ENCODE measurements around the gene TCFL5.

TCFL5 gene

GRCh38 chr20:62895539-62895938, 33.9 kb upstream of the TCFL5 start:
- DNase-seq (ENCODE audit: low spot score) = no peak

GRCh38 chr20:62894261-62894660, 32.6 kb upstream of the TCFL5 start:
- no peak for DNase-seq (ENCODE audit: low spot score)

GRCh38 chr20:62893700-62894099, 32.1 kb upstream of the TCFL5 start:
- no peak for DNase-seq (ENCODE audit: low spot score)

GRCh38 chr20:62892348-62893304, 31.0 kb upstream of the TCFL5 start:
- no peak for DNase-seq (ENCODE audit: low spot score)

- DNase-seq (ENCODE audit: low spot score) = no peak
Measured at GRCh38 chr20:62891111-62891510, 29.5 kb upstream of the TCFL5 start.

- no peak for DNase-seq (ENCODE audit: low spot score)
Measured at GRCh38 chr20:62890444-62890843, 28.8 kb upstream of the TCFL5 start.

- DNase-seq (ENCODE audit: low spot score) = no peak
Measured at GRCh38 chr20:62889871-62890270, 28.2 kb upstream of the TCFL5 start.

- DNase-seq (ENCODE audit: low spot score) = no peak
Measured at GRCh38 chr20:62889411-62889810, 27.8 kb upstream of the TCFL5 start.

GRCh38 chr20:62888910-62889309, 27.3 kb upstream of the TCFL5 start:
- no peak for DNase-seq (ENCODE audit: low spot score)

GRCh38 chr20:62888406-62888805, 26.8 kb upstream of the TCFL5 start:
- no peak for DNase-seq (ENCODE audit: low spot score)

GRCh38 chr20:62887860-62888239, 26.2 kb upstream of the TCFL5 start:
- DNase-seq (ENCODE audit: low spot score) = no peak

GRCh38 chr20:62887152-62887859, 25.7 kb upstream of the TCFL5 start:
- DNase-seq (ENCODE audit: low spot score) = no peak

- no peak for DNase-seq (ENCODE audit: low spot score)
Measured at GRCh38 chr20:62886709-62887058, 25.1 kb upstream of the TCFL5 start.

GRCh38 chr20:62885896-62886708, 24.5 kb upstream of the TCFL5 start:
- DNase-seq (ENCODE audit: low spot score) = no peak

GRCh38 chr20:62885046-62885895, 23.6 kb upstream of the TCFL5 start:
- no peak for DNase-seq (ENCODE audit: low spot score)

- DNase-seq (ENCODE audit: low spot score) = no peak
Measured at GRCh38 chr20:62884556-62884955, 22.9 kb upstream of the TCFL5 start.

- no peak for DNase-seq (ENCODE audit: low spot score)
Measured at GRCh38 chr20:62882426-62882825, 20.8 kb upstream of the TCFL5 start.

GRCh38 chr20:62881662-62882395, 20.2 kb upstream of the TCFL5 start:
- DNase-seq (ENCODE audit: low spot score) = no peak

- no peak for DNase-seq (ENCODE audit: low spot score)
Measured at GRCh38 chr20:62880935-62881661, 19.5 kb upstream of the TCFL5 start.

All from germinal center (tissue), 1 donor.